Thyroid gland (tissue), 4 donors: Measurements from ENCODE around the gene SYCN.

Experiments used
- CTCF ChIP-seq, 6 experiments: fragments of 200-600 bp in 3 of 6; fragments of 450-650 bp in 3 of 6; sonication (generic) in 3 of 6; IDR thresholded peaks; one replicate each; pipeline ENCODE4 v1.5.1; 2016 to 2019; ENCODE audit warnings: antibody characterized with exemption in 6 of 6, mild to moderate bottlenecking in 2 of 6, inconsistent platforms in 1 of 6, moderate library complexity in 1 of 6
- POLR2A ChIP-seq, 2 donors: fragments of 450-650 bp; IDR thresholded peaks; one replicate each; pipeline ENCODE4 v1.6.1; 2017; ENCODE audit warnings: antibody characterized with exemption in 2 of 2, mild to moderate bottlenecking in 2 of 2, moderate library complexity in 1 of 2

GRCh38 chr19:39203372-39204341 is at the start of gene SYCN:
- TF ChIP-seq CTCF (IDR thresholded peaks at IDR 0.05) = no peak
- TF ChIP-seq POLR2A (IDR thresholded peaks at IDR 0.05) = no peak
